Measurements from ENCODE around the gene CLDN19.
A peak's percentile ranks its signal among the peaks of the same experiment; 100 is the strongest.

Gene CLDN19
- total RNA-seq, result 0 reads per million in 2 donors

DNA sequence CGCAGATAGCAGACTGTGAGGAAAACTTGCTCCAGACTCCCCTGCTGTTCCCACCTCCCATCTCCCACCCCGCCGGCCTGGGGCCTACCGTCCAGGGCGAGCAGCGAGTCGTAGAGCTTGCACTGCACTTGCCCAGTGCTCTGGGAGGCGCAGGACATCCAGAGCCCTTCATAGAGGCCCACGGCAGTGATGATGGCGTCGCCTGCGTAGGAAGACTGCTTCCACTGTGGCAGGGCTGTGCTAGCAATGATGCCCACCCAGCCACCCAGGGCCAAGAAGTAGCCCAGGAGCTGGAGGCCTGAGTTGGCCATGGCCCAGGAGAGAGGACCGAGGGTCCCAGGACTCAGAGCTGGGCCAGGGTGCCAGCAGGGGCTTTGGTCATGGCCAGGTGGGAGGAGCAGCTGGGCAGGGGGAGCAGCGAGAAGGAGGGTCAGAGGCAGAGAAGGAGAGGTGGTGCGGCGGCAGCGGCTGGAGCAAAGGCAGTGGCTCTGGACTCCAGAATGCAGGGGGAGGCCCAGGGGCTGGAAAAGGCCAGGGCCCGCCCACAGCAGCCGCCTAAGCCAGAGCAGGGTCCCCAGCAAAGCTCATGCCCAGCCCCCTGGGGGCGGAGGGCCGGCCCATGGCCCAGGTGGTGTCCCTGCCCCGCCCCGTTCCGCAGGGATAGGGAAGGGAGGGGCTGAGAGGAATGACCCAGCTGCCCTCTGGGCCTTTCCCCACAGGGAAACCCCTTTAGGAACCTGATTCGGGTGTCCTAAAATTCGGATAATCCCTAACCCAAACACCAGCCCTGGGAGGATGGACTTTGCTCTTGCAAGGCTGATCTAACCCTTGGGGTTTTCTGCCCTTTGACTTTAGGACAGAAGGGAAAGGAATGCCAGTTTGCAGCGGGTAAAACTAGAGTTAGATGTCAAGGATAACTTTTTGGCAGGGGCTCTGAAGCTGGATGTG is at the start of gene CLDN19:
TSS of gene CLDN19 (minus strand) at position 484 of the 948 bp plus-strand sequence. CDS start at position 311, 173 bp downstream.
- DNase-seq, result no peak

DNA sequence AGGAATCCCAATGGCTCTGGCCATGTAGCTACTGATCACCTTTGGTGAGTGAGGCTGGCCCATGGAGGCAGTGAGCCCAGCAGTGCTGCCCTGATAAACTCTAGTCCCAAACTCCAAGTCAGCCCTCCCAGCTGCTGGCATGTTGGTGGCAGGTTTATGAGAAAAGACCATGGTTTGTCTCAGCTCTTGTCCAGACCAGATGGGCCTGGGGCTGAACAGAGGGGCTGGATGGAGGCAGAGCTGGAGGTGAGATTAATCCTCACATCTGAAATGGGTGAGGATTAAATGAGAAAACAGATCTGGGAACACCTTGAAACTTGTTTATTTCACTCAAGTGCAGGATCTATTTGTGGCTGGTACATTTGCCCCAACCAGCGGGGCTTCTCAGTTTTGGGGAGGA is 48.0 kb upstream of the CLDN19 start:
- DNase-seq, result no peak

GRCh38 chr1:42786097-42786496 is 46.1 kb upstream of the CLDN19 start:
- no peak for DNase-seq

DNA sequence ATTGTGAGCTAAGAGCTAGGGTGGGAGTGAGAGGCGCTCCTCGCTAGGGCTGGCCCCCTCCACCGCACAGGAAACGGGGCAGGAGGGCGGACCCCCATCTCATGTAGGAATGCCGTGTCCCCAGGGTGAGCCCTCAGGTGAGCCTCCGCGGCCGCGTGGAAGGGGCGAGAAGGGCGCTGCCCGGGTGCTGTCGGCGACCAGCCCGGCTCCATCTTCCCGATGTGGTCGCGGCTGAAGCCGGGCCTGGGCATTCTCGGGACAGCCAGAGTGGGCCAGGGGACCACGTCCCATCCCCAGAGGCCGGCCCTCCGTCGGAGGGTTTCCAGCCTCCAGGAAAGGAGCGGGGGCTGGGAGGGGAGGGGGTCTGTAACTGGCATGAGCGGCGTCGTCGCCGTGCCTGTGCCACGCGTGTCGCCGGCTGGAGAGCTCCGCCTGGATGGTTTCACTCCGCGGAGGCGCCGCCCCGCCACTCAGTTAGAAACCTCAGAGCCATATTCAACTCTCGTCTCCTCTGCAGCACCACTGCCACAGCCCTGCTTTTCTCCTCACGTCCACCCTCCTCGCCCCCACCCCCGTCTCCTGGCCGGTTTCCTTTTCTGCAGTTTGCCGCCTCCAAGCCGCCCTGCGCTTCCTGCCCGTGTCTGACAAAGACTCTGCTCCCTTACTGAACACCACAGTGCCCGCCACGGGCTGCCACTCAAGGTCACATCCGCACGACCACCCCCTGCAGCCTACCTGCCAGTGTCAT is 45.1 kb upstream of the CLDN19 start, which contains the start of gene TMEM269:
TSS of gene TMEM269 (plus strand) at position 46 of the 748 bp plus-strand sequence. CDS start 4,903 bp downstream, outside the sequence.
- peak; percentile 23 for DNase-seq

- DNase-seq, result no peak
Measured at GRCh38 chr1:42784547-42784945, 44.5 kb upstream of the CLDN19 start.

GRCh38 chr1:42783092-42783491 is 43.1 kb upstream of the CLDN19 start:
- no peak for DNase-seq

GRCh38 chr1:42780176-42780575 is 40.1 kb upstream of the CLDN19 start:
- DNase-seq, result no peak

- no peak for DNase-seq
Measured at GRCh38 chr1:42779725-42780124, 39.7 kb upstream of the CLDN19 start.

- no peak for DNase-seq
Measured at GRCh38 chr1:42777852-42778251, 37.8 kb upstream of the CLDN19 start.

- DNase-seq, result no peak
Measured at GRCh38 chr1:42776502-42776901, 36.5 kb upstream of the CLDN19 start.

DNA sequence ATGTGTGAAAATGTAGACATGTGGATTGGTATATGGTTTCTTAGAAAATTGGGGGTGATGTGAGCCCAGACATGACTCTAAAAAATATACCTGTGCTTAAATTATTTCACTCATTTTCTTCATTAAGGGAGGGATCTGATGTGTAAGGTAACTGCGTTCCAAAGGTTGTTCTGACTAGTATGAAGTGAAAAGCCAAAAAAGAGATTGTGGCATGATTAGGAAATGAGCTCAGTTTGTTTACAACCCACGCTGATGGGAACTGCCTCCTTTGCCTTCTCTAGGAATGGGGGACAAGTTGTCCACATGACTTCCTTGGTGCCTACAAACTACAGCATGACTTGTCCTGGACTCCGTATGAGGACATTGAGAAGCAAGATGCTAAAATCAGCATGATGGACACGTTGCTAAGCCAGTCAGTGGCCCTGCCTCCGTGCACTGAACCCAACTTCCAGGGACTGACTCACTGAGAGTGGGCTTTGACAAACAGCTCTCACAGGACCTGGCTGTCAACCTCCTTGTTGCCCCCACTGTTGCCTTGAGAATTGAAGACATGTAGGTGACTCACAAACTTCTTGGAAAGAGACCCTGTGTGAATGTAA is 35.0 kb upstream of the CLDN19 start:
- no peak for DNase-seq

DNA sequence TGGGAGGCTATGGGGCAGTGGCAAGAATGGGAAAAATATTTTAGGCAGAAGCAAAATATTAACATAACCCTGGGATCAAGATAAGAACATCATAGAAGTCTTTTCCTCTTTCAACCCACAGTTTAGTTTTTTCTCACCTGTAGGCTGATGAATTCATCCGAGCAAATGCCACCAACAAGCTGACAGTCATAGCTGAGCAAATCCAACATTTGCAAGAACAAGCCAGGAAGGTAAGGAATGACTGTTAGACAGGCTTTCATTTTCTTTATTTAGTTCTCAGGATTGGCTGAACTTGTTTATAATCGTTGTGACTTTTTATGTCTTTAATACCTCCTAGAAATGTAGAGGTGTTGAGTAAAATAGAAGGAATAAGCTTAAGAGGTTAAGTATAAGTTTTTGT is 33.4 kb upstream of the CLDN19 start:
- no peak for DNase-seq

- DNase-seq, result no peak
Measured at GRCh38 chr1:42769811-42770210, 29.8 kb upstream of the CLDN19 start.

GRCh38 chr1:42768172-42768571 is 28.1 kb upstream of the CLDN19 start:
- DNase-seq, result no peak

- DNase-seq, result no peak
Measured at GRCh38 chr1:42767510-42768000, 27.5 kb upstream of the CLDN19 start.

- peak; percentile 99 for DNase-seq
Measured at GRCh38 chr1:42766741-42767509, 26.9 kb upstream of the CLDN19 start, which contains the start of the genes C1orf50 and P3H1. TSS of gene C1orf50 (plus strand) at chr1:42767249. CDS start at chr1:42767312, 63 bp downstream. TSS of gene P3H1 (minus strand) at chr1:42767028. CDS start at chr1:42766971, 57 bp downstream.

- DNase-seq, result no peak
Measured at GRCh38 chr1:42765832-42766740, 26.1 kb upstream of the CLDN19 start.

DNA sequence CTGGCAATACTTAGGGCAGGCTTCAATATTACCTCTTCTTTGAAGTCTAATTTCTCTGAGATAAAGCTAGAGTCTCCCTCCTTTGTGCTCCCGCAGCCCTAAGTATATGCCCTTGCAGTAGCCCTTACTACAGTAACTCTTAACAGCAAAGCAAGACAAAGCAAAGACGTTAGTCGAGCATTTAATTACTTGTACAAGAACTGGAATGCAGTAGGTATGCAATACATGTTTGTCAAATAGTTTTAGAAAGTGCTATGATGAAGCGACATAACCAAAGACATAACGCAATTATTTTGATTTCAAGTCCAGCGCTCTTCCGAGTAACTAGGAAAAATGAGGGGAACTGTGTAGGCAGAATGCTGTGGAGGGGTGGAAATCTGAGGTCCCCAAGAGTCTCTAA is 25.2 kb upstream of the CLDN19 start:
- no peak for DNase-seq

DNA sequence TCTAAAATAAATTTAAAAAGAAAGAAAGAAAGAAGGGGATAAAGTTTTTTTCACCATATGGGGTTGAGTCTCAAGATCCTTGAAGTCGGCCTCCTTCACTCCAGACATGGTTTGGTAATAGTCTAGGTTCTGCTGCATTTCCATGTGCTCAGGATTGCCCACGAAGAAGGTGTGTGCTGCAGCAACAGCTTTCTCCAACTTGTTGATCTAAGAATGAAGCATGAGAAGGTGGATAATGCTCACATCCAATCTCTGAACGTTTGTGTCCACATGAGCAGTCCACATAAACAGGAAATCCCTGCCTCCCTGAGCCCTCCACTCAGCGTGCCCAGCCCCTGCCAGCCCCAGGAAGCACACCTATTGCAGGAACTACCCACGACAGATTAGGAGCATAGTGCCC is 22.2 kb upstream of the CLDN19 start:
- no peak for DNase-seq

DNA sequence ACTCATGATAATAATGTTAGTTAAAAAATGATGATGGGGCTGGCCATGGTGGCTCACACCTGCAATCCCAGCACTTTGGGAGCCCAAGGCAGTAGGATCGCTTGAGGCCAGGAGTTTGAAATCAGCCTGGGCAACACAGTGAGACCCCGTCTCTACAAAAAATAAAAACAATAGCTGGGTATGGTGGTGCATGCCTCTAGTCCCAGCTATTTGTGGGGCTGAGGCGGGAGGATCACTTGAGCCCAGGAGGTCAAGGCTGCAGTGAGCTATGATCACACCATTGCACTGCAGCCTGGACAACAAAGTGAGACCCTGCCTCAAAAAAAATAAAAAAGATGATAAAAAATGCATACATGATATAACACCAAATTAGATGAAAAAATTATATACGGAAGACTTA is 21.5 kb upstream of the CLDN19 start:
- no peak for DNase-seq

DNA sequence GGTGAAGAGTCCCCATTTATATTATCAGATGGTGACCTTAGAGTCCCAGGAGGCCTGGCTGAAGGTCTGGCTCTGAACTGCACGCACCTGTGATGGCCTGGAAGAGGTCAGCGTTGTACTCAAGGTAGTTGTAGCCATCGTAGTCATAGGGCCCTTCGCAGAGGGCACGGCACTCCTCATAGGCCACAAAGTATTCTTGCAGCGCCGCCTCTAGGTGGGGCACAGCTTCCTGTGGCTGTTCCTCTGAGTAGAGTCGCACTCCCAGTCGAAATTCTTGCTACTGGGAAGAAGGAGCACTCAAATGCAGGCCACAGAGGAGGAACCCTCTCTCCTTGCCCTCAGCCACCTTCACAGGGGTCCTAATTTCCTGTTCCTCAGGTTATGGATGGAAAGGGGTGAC is 19.1 kb upstream of the CLDN19 start:
- DNase-seq, result no peak
